Esophagus squamous epithelium (tissue), 4 donors: ENCODE results near the gene PNPLA2.

Experiments used
- CTCF ChIP-seq, 6 experiments: fragments of 450-650 bp in 4 of 6; fragments of 200-600 bp in 2 of 6; sonication (generic) in 2 of 6; IDR thresholded peaks; one replicate each; pipeline ENCODE4 v1.5.1; 2016 to 2019; ENCODE audit warnings: antibody characterized with exemption in 6 of 6, mild to moderate bottlenecking in 4 of 6, moderate library complexity in 4 of 6
- POLR2A ChIP-seq, 4 donors: fragments of 450-650 bp; IDR thresholded peaks; one replicate each; pipeline ENCODE4 v1.6.1; 2017; ENCODE audit warnings: antibody characterized with exemption in 4 of 4, mild to moderate bottlenecking in 4 of 4, moderate library complexity in 3 of 4

GRCh38 chr11:862081-862661 is 43.5 kb downstream of the PNPLA2 start:
- no peak for TF ChIP-seq CTCF (IDR thresholded peaks at IDR 0.05)
- TF ChIP-seq POLR2A (IDR thresholded peaks at IDR 0.05) = no peak
